GM18499 (cell line): ENCODE measurements around the gene UGT1A10.
"Not testable (repeated sequence)": the region's sequence is repeated elsewhere in the genome, so short reads cannot be mapped to it uniquely, and the experiment has no call there.

Experiments
- ATAC-seq: cut with Tn5 transposase; IDR thresholded peaks from one replicate; pipeline ENCODE4 v1.9.1; 2021; ENCODE audit warnings: moderate number of reproducible peaks; ENCODE audit not compliant: insufficient read depth, unreplicated experiment

UGT1A10 gene

GRCh38 chr2:233690444-233690843 is 54.2 kb downstream of the UGT1A10 start:
- no peak for ATAC-seq

DNA sequence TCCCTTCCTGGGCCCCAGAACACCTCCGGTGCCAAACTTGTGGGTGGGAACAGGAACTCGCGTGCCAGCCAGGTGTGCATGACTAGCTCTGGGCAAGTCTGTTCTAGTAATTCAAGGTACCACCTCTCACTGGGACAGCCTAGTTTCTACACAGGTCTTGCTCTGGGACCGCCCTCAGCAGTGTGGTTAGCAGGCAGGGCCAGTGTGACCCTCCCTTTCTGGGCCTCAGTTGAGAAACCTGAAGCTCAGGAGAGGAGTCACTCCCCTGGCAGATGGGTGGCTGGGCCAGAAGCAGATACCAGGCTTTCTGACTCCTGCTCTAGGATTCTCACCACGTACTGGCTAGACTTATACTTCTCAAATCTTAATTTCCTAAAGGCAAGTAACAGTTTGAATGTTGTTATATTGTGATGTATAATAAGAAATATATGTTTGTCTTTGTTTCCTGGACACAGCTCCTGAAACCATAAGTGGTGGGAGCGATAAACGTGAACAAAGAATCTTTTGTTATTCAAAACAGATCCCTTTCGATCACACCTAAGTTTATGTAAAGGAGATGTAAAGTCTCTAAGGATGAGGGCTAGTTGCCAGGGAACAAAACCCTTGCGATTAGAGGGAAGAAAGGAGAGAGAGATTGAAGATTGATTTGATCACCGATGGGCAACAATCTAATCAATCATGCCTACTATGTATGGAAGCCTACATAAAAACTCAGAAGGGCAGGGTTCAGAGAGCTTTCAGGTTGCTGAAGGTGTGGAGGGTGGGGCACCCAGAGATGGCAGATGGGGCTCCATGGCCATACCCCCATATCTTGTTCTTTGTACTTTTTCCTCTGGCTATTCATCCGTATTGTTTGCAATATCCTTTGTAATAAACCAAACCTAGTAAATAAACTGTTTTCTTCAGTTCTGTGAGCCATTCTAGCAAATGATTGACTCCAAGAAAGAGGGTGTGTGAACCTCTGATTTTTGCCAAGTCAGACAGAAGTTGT is 55.5 kb downstream of the UGT1A10 start:
- ATAC-seq, result no peak

DNA sequence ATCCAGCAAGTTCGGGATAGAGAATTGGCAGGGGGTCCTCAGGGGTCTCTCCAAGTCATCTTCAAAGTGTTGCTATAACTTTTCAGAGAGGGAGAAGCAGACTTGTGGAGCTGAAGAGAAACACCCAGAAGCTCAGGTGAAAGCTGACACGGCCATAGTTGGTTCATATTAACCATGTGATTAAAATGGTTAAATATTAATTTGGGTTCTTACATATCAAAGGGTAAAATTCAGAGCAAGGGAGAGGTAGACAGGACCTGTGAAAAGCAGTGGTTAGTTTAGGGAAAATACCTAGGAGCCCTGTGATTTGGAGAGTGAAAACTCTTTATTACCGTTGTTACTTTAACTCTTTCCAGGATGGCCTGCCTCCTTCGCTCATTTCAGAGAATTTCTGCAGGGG is 56.4 kb downstream of the UGT1A10 start, which contains the start of gene UGT1A6:
TSS of gene UGT1A6 (plus strand) at position 243 of the 400 bp plus-strand sequence. CDS start at position 358, 115 bp downstream.
- no peak for ATAC-seq

DNA sequence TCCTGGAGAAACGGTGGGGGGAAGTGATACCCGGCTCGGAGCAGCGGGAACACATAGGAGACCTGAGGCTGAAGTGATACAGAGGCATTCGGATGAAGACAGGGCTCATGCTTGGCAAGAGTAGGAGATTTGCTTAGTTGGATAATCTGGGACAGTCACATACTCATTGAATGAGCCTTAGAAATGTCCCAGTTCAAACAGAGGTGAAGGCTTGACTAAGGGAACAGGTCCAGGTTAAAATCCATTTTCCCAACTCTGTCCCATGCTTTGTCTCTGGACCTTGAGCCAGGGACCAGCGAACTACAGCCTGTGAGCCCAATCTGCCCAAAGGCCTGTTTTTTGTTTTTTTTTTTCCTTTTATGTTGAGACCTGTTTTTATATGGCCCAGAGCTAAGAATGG is 57.7 kb downstream of the UGT1A10 start:
- ATAC-seq, result no peak

- no peak for ATAC-seq
Observed at GRCh38 chr2:233698740-233699139, 62.5 kb downstream of the UGT1A10 start.

DNA sequence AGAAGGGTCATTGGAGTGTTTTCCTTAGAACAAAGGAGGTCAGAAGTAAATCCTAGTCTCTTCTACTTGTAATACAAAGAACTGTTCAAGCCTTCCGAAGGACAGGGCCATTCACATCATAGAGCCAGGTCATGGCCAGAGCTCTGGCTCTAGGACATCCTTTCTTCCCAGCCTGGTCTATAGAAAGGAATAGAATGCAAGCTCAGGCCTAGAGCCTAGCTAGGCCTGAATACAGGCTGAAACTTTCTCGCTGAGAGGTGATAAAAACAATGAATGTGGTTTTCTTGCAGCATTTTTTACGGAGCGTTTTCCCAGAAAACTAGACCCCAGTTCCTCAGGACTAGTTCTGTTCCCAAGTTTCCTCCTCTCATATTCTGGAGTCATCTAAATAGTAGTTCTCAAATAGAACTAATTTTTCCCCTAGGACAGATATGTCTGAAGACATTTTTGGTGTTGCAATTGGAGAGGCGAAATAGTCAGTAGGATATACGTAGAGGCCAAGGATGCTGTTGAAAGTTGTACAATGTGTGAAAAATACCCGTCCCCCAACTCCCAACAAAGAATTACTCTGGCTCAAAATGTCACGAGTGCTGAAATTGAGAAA is 63.3 kb downstream of the UGT1A10 start:
- no peak for ATAC-seq

GRCh38 chr2:233700028-233700635 is 63.9 kb downstream of the UGT1A10 start:
- no peak for ATAC-seq

DNA sequence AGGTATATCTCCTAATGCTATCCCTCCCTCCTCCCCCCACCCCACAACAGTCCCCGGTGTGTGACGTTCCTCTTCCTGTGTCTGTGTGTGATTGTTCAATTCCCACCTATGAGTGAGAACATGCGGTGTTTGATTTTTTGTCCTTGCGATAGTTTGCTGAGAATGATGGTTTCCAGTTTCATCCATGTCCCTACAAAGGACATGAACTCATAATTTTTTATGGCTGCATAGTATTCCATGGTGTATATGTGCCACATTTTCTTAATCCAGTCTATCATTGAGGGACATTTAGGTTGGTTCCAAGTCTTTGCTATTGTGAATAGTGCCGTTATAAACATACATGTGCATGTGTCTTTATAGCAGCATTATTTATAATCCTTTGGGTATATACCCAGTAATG is 64.6 kb downstream of the UGT1A10 start:
- not testable (repeated sequence) for ATAC-seq

- no peak for ATAC-seq
Observed at GRCh38 chr2:233702238-233702637, 66.0 kb downstream of the UGT1A10 start.

GRCh38 chr2:233705911-233706506 is 69.8 kb downstream of the UGT1A10 start:
- ATAC-seq, result no peak

DNA sequence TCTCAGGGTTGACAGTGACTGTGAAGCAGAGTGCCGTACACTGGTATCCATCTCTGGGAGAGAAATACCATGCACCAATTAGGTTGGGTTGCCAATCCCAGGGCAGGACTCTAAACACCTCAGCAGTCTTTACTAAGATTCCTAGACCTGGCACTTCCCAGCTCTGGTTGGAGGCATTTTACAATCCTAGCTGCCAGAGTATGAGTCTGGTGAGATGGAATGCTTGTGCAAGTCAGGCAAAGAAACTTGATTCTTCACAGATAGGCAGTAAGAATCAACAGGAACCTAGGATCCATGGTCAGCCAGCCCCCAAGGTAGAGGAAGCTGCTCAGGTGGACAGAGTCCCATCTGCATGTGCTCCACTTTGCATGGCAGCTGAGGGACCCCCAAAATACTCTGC is 70.5 kb downstream of the UGT1A10 start:
- ATAC-seq, result no peak

DNA sequence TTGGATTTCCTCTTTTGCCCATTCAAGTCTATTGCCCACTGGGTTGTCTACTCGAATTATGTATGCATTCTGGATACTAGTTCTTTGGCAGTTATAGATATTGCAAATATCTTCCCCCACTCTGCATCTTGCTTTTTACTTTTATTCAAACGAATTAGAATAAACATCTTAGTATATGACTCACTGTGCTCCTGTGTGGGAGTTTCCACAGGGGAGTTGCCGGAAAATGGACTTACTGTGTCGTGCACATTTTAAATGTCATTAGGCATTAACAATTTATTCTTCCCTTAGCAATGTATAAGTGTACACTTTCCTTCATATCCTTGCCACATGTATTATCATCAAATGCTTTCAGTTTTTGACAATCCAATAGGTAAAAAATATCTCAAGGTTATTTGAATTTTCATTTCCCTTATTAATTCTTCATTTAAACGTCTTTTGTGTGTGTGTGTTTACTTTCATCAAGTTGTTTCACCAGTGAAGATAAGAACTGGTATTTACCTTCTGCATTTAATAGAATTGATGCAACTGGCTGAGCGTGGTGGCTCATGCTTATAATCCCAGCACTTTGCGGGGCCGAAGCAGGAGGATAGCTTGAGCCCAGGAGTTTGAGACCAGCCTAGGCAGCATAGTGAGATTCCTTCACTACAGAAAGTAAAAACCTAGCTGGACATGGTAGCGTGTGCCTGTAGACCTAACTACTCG is 71.8 kb downstream of the UGT1A10 start:
- no peak for ATAC-seq

- ATAC-seq, result no peak
Observed at GRCh38 chr2:233708942-233709341, 72.7 kb downstream of the UGT1A10 start.

- ATAC-seq, result no peak
Observed at GRCh38 chr2:233711312-233712008, 75.2 kb downstream of the UGT1A10 start.

- no peak for ATAC-seq
Observed at GRCh38 chr2:233712611-233713261, 76.5 kb downstream of the UGT1A10 start, which contains the start of gene UGT1A5. Gene UGT1A5, plus strand, starts transcription at chr2:233712907. Its CDS starts 85 bp downstream, at chr2:233712992.

DNA sequence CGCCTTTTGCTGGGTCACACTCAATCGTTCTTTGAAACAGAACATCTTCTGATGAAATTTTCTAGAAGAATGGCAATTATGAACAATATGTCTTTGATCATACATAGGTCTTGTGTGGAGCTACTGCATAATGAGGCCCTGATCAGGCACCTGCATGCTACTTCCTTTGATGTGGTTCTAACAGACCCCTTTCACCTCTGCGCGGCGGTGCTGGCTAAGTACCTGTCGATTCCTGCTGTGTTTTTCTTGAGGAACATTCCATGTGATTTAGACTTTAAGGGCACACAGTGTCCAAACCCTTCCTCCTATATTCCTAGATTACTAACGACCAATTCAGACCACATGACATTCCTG is 77.0 kb downstream of the UGT1A10 start:
- ATAC-seq, result no peak

DNA sequence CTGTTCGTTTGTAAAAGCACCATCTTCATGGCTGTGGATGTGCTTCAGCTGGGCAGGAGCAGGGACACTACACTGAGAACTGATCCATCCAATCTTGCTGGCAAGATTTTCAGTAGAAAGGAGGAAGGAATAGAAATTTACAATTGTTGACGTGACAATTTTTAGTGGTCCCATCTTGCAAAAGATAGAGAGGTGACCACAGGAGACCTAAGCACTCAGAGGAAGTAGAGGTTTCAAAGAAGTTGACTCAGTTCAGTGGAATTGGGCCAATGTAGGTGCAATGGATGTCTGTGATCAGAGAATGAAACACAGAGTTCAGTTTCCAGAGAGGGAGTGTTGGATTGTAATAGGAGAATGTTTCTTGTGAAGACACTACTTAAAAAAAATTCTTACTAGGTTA is 77.9 kb downstream of the UGT1A10 start:
- no peak for ATAC-seq

DNA sequence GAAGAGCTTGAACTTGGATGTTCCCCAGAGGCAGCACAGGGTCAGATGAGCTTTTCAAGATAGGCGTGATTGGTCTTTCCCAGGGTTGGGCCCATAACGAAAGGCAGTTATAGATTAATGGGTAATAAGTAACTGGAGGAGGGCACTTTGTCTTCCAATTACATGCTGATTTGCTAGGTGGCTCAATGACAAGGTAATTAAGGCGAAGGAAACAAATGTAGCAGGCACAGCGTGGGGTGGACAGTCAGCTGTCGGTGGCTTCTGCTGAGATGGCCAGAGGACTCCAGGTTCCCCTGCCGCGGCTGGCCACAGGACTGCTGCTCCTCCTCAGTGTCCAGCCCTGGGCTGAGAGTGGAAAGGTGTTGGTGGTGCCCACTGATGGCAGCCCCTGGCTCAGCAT is 82.3 kb downstream of the UGT1A10 start, which contains the start of gene UGT1A4:
TSS of gene UGT1A4 (plus strand) at position 185 of the 400 bp plus-strand sequence. CDS start at position 270, 85 bp downstream.
- ATAC-seq, result no peak
